GM18873 (cell line): ENCODE results near the gene AKT3.
A peak's percentile ranks its signal among the peaks of the same experiment; 100 is the strongest.
"Not testable (repeated sequence)": the region's sequence is repeated elsewhere in the genome, so short reads cannot be mapped to it uniquely, and the experiment has no call there.

Source experiments
- ATAC-seq: cut with Tn5 transposase; IDR thresholded peaks from one replicate; pipeline ENCODE4 v1.9.1; 2021; ENCODE audit warnings: mild to moderate bottlenecking, moderate library complexity, moderate number of reproducible peaks; ENCODE audit not compliant: unreplicated experiment, low FRiP score

The AKT3 gene

GRCh38 chr1:243850202-243850451 lies at the start of gene AKT3:
TSS of gene AKT3 (minus strand) at chr1:243850243. CDS start at chr1:243843170, 7,073 bp downstream.
- ATAC-seq = peak; percentile 46

- no peak for ATAC-seq
Measured at GRCh38 chr1:243898278-243898677, 48.2 kb upstream of the AKT3 start.

- no peak for ATAC-seq
Measured at GRCh38 chr1:243896313-243896712, 46.3 kb upstream of the AKT3 start.

- no peak for ATAC-seq
Measured at GRCh38 chr1:243892456-243892855, 42.4 kb upstream of the AKT3 start.

- no peak for ATAC-seq
Measured at GRCh38 chr1:243890576-243890975, 40.5 kb upstream of the AKT3 start.

- no peak for ATAC-seq
Measured at GRCh38 chr1:243885806-243886205, 35.8 kb upstream of the AKT3 start.

GRCh38 chr1:243884603-243885002 lies 34.6 kb upstream of the AKT3 start:
- ATAC-seq = no peak

GRCh38 chr1:243883551-243883950 lies 33.5 kb upstream of the AKT3 start:
- ATAC-seq = no peak

- ATAC-seq = no peak
Measured at GRCh38 chr1:243882276-243882675, 32.2 kb upstream of the AKT3 start.

GRCh38 chr1:243877058-243877457 lies 27.0 kb upstream of the AKT3 start:
- ATAC-seq = not testable (repeated sequence)

- ATAC-seq = no peak
Measured at GRCh38 chr1:243855616-243856318, 5.7 kb upstream of the AKT3 start.

GRCh38 chr1:243851765-243852164 lies 1.7 kb upstream of the AKT3 start:
- no peak for ATAC-seq

- no peak for ATAC-seq
Measured at GRCh38 chr1:243851257-243851756, 1.3 kb upstream of the AKT3 start.

- peak; percentile 39 for ATAC-seq
Measured at GRCh38 chr1:243850452-243851256, 611 bp upstream of the AKT3 start.

GRCh38 chr1:243849421-243850201 lies 432 bp downstream of the AKT3 start:
- peak; percentile 14 for ATAC-seq

GRCh38 chr1:243848858-243849420 lies 1.1 kb downstream of the AKT3 start:
- ATAC-seq = peak; percentile 33

GRCh38 chr1:243848165-243848857 lies 1.7 kb downstream of the AKT3 start:
- ATAC-seq = no peak

GRCh38 chr1:243846761-243847160 lies 3.3 kb downstream of the AKT3 start:
- no peak for ATAC-seq

GRCh38 chr1:243845888-243846287 lies 4.2 kb downstream of the AKT3 start:
- ATAC-seq = no peak

- ATAC-seq = no peak
Measured at GRCh38 chr1:243844186-243844585, 5.9 kb downstream of the AKT3 start.
